Esophagus squamous epithelium (tissue), 5 donors: ENCODE measurements around the gene CDKL4. TPM values are rescaled to one million over a fixed set of nuclear protein-coding genes. Genes with fewer than 3 reads are reported as not detected.

Experiments
- DNase-seq: peaks from one replicate; lab custom pipeline; 2025; lab: John Stamatoyannopoulos, UW
- H3K27ac ChIP-seq, 4 donors: fragments of 200-600 bp; sonication (generic); one replicate each; pipeline ENCODE4 v1.5.1; 2016 to 2019; ENCODE audit warnings: mild to moderate bottlenecking in 1 of 4
- H3K27me3 ChIP-seq, 4 donors: fragments of 200-600 bp; sonication (generic); 1 replicate in 3 of 4; 2 replicates in 1 of 4; pipeline versions ENCODE4 v1.5.1 to v1.6.0; 2017 to 2021; ENCODE audit warnings: antibody characterized with exemption in 1 of 4
- H3K36me3 ChIP-seq, 3 donors: fragments of 200-600 bp; sonication (generic); one replicate each; pipeline ENCODE4 v1.5.1; 2016 to 2019
- H3K4me1 ChIP-seq, 3 donors: fragments of 200-600 bp; sonication (generic); one replicate each; pipeline ENCODE4 v1.5.1; 2017 to 2019
- H3K4me3 ChIP-seq, 4 donors: fragments of 200-600 bp; sonication (generic); 1 replicate in 3 of 4; 2 replicates in 1 of 4; pipeline ENCODE4 v1.5.1; 2016 to 2019; ENCODE audit warnings: mild to moderate bottlenecking in 2 of 4, moderate library complexity in 1 of 4
- H3K9me3 ChIP-seq, 3 donors: fragments of 200-600 bp; sonication (generic); one replicate each; pipeline ENCODE4 v1.5.1; 2016 to 2019
- CTCF ChIP-seq, 6 experiments: fragments of 450-650 bp in 4 of 6; fragments of 200-600 bp in 2 of 6; sonication (generic) in 2 of 6; IDR thresholded peaks; one replicate each; pipeline ENCODE4 v1.5.1; 2016 to 2019; ENCODE audit warnings: antibody characterized with exemption in 6 of 6, mild to moderate bottlenecking in 4 of 6, moderate library complexity in 4 of 6
- POLR2A ChIP-seq, 4 donors: fragments of 450-650 bp; IDR thresholded peaks; one replicate each; pipeline ENCODE4 v1.6.1; 2017; ENCODE audit warnings: antibody characterized with exemption in 4 of 4, mild to moderate bottlenecking in 4 of 4, moderate library complexity in 3 of 4
- WGBS, 2 donors: methylation state at CpG; one replicate each; pipeline ENCODE4 v1.1.5; 2018; 5-methylcytosine and 5-hydroxymethylcytosine counted together
- intact Hi-C: fragments of 100-400 bp; cut with DNase I; formaldehyde crosslinking; loops from one replicate; pipeline ENCODE4 v1.15.0; 2022
- total RNA-seq, 4 donors: library from RNA; depleted of rRNA; stranded (reverse); fragments of >200 nt; gene quantifications; one replicate each; pipeline ENCODE4 v1.1.0, GENCODE V29; 2016
- donor health status: DM: yes; HTN: yes; CAD: no.

The CDKL4 gene
- total RNA-seq, 4 donors from 2014 or later, result 0.38 TPM; not detected in 3

- Histone ChIP-seq H3K4me1 (peaks cover 0 to 20% (median 0%) of the 10 kb centered on the region in 3 donors), H3K4me3 (no peak overlapping the region), H3K36me3 (no peaks in the 10 kb centered on the region), H3K9me3 (no peaks in the 10 kb centered on the region), H3K27me3 (no peaks in the 10 kb centered on the region), H3K27ac (no peak overlapping the region)
- intact Hi-C loops, result loop anchor here (5.0 kb wide), 1 partner anchor 285 kb away; no protein-coding TSS in a partner anchor
- TF ChIP-seq CTCF (IDR thresholded peaks at IDR 0.05) (no peak), POLR2A (IDR thresholded peaks at IDR 0.05) (no peak)
- no peak for DNase-seq
Measured at GRCh38 chr2:39232141-39232540, 11.6 kb downstream of the CDKL4 start.

- 34 to 35% methylated on average over 19 of the region's 19 CpGs for WGBS, 2 donors
- Histone ChIP-seq H3K36me3 (no peaks in the 10 kb centered on the region), H3K9me3 (no peaks in the 10 kb centered on the region), H3K4me3 (peak overlapping the region in 3 of 4 donors; percentile 8 to 41 (median 15)), H3K4me1 (peaks cover 0 to 20% (median 0%) of the 10 kb centered on the region in 3 donors), H3K27me3 (no peaks in the 10 kb centered on the region), H3K27ac (peak overlapping the region in 1 of 4 donors; percentile 11)
- no peak for TF ChIP-seq CTCF (IDR thresholded peaks at IDR 0.05)
- TF ChIP-seq POLR2A (IDR thresholded peaks at IDR 0.05), result no peak
- intact Hi-C loops, result loop anchor here (5.0 kb wide), 2 partner anchors 106 to 166 kb away; partner anchors contain the start of gene SOS1
- DNase-seq, result no peak
Measured at GRCh38 chr2:39228413-39229209, 15.2 kb downstream of the CDKL4 start.

- intact Hi-C loops, result loop anchor here (5.0 kb wide), 2 partner anchors 106 to 166 kb away; partner anchors contain the start of gene SOS1
- Histone ChIP-seq H3K36me3 (no peaks in the 10 kb centered on the region), H3K27ac (peak overlapping the region in 1 of 4 donors; percentile 11), H3K9me3 (no peaks in the 10 kb centered on the region), H3K27me3 (no peaks in the 10 kb centered on the region), H3K4me1 (peaks cover 0 to 20% (median 0%) of the 10 kb centered on the region in 3 donors), H3K4me3 (peak overlapping the region in 3 of 4 donors; percentile 8 to 41 (median 15))
- WGBS, 2 donors, result 15 to 17% methylated on average over 9 of the region's 9 CpGs
- TF ChIP-seq POLR2A (IDR thresholded peaks at IDR 0.05), result no peak
- peak; percentile 81 to 89 (median 86) for TF ChIP-seq CTCF (IDR thresholded peaks at IDR 0.05)
- DNase-seq, result no peak
Measured at GRCh38 chr2:39227628-39228412, 15.9 kb downstream of the CDKL4 start.

- no peak overlapping the region for H3K4me3 ChIP-seq
- no peaks in the 10 kb centered on the region for H3K9me3 ChIP-seq
- TF ChIP-seq POLR2A (IDR thresholded peaks at IDR 0.05) (no peak), CTCF (IDR thresholded peaks at IDR 0.05) (no peak)
- H3K27me3 ChIP-seq, result no peaks in the 10 kb centered on the region
- H3K36me3 ChIP-seq, result no peaks in the 10 kb centered on the region
- intact Hi-C loops, result loop anchor here (5.0 kb wide), 2 partner anchors 103 to 163 kb away; partner anchors contain the start of gene SOS1
- no peak for DNase-seq
- H3K27ac ChIP-seq, result no peak overlapping the region
- whole genome bisulfite sequencing, 2 donors, result 57 to 89% methylated on average over 1 of the region's 1 CpG
- H3K4me1 ChIP-seq, result peaks cover 0 to 20% (median 0%) of the 10 kb centered on the region in 3 donors
Measured at GRCh38 chr2:39225567-39225966, 18.2 kb downstream of the CDKL4 start.
